ENCODE results near the gene RAD51B. TPM values are rescaled to one million over a fixed set of nuclear protein-coding genes. Genes with fewer than 3 reads are reported as not detected.
A peak's percentile ranks its signal among the peaks of the same experiment; 100 is the strongest.

Gene RAD51B
- total RNA-seq, 1 donor from 2014 or later: 3.2 TPM

DNA sequence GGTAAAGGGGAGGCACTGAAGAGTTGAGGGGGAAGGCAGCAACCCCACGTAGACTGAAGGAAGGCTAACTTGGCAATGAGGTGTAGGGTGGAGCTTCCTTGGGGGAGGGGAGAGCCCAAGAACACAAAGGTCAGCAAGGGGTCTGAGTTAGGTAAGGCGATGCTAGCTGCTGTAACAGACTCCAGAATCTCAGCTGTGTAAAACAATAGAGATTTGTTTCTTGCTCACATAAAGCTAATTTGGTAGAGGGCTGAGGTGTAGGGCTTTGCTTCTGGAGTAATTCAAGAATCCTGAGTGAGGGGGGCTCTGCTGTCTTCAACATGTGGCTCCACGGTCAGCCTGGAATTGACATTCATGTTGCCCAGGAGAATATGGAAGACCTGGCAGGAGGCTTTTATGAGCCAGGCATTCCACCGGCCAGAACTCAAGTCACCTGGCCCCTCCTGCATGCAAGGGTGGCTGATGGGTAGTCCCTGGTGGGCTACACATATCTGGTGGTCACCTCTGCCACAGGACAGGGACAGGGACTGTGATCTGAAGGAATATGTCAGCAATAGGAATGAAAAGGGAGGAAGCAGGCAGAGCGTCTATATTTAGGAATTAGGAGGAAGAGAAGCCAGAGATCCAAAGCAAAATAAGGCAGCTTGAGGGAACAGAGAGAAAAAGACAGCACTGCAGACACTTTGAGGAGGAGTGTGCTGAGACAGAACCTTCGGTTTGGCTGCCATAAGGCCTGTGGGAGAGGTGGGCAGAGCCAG is 819.6 kb downstream of the RAD51B start:
- no peak for DNase-seq
- ATAC-seq: no peak
- intact Hi-C loops (cut with micrococcal nuclease): no loop called here

DNA sequence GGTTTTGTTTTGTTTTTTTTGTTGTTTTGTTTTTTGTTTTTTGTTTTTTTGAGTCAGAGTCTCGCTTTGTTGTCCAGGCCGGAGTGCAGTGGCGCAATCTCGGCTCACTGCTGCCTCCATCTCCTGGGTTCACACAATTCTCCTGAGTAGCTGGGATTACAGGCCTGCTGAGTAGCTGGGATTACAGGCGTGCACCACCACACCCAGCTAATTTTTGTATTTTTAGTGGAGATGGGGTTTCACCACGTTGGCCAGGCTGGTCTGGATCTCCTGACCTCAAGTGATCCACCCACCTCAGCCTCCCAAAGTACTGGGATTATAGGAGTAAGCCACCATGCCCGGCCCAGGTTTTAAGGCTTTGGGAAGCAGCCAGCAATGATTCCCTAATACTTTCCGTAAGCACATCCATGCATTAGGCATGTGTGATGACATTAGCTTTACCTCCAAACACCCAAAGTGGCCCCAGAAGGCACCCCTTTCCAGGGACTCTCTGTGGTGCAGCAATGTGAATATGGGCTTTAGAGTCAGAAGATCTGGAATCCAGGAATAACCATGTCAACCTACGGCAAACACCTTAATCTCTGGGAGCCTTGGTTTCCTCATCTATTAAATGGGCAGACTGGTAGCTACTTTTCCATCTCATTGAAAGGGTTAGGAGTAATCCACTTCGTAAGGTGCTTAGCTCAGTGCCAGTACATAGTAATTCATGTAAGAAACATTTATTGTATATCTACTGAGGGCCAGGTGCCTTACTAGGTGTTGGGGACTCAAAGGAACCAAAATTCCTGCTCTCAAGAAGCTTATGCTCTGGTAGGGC is 820.4 kb downstream of the RAD51B start:
- DNase-seq (no peak), ATAC-seq (no peak)
- intact Hi-C loops (cut with micrococcal nuclease): no loop called here

DNA sequence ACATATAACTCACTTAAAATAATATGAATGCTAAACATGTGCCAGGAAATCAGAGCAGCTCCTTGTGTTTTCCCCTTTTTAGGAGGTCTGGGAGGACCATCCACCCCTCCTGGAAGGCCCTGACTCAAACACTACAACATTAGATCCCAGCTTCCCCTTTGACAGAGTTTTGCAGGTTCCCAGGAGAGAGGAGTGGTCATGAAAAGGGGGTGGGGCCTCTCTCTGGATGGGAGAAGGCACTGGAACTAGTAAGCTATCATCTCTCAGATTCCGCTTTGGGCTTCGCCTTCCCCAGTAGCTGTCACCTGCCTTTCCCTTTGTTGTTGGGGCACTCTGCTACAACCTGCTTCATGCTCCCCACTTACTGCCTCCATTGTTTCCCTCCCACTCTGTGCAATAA is 824.1 kb downstream of the RAD51B start:
- DNase-seq (no peak), ATAC-seq (no peak)
- intact Hi-C loops (cut with micrococcal nuclease): no loop called here

DNA sequence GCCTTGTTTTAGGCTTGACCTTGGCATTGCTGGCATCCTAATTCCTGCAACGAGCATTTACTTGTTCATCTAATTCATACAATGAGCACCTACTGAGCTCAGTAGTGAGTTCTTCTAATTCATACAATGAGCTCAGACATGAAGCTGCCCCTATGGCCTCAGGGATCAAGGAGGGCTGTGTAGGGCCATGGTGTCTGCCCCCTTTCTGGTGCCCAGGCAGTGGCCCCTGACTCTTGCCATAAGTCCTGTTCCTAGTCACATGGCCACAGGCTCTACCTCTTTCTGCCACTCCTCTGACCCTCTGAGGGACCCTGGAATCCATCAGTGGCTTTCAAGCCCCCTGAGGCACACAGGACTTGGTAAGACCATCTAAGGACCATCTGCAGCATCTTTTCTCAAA is 824.5 kb downstream of the RAD51B start:
- DNase-seq (no peak), ATAC-seq (no peak)
- intact Hi-C loops (cut with micrococcal nuclease): no loop called here

DNA sequence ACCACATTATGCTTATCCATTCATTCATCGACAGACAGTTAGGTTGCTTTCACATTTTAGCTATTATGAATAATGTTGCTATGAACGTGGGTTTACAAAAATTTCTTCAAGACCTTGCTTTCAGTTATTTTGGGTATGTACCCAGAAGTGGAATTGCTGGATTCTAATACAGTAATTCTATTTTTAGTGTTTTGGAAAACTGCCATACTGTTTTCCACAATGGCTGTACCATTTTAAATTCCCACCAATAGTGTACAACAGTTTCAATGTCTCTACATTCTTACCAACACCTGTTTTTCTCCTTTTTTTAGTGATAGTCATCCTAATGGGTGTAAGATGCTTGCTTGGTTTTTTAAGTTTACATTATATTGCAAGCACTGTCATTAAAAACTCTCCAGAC is 825.8 kb downstream of the RAD51B start:
- ATAC-seq: no peak
- DNase-seq: no peak
- intact Hi-C loops (cut with micrococcal nuclease): no loop called here

DNA sequence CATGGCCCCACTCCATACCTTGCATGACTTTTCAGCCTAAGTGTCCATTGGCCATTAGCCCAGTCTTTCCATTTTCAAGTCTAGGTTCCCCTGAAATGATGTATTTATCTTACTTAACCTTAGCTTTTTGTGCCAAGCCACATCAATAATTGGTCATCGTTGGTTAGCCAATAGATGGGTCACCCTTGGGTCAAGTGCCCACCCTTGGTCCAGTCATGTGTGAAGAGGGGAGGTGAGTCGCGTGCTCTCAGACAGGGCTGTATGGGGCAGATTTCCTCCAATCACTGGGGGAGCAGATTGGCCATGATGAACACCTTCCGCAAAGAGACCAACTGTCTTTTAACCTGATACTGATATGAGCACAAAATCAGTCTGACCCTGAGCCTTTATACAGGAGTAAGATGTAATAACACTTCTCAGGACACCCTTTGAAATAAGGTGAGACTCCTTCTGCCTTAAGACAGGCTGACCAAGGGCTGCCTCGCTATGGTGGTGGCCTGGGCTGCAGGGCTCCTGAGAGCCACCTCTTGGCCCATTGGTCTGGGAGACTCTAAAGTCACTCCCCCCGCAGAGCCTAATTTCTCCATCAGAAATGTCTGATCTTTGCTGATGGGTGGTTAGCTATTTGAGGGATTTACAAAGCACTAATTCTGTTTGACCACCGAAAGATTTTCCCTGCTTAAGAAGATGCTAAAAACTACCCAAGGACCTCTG is 830.1 kb downstream of the RAD51B start:
- no peak for DNase-seq
- ATAC-seq: no peak
- intact Hi-C loops (cut with micrococcal nuclease): no loop called here

DNA sequence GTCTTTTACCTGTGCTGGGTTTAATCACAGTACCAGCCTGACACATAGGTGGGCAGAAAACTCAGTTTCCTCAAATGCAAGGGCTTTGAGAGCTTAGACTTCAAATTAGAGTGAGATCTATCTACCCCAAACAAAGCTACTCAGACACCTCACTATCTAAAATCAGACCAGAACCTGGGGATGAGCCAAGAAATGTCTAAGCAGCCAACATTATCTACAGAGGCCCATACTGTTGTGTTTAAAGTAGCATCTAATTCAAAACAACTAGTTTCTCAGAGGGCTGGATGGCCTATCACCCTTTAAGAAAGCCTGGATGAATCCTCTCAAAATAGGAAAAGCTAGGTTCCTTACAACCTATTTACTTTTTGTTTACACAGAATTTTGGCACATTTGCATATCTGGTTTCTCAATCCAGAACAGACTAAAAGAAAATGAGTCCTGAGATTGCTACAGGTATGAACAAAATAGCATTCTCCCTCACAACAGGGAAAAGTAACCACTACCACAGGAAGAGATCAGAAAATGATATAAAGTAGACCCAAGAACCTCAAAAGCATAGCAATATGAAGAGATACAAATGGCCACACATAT is 830.9 kb downstream of the RAD51B start:
- DNase-seq (no peak), ATAC-seq (no peak)
- intact Hi-C loops (cut with micrococcal nuclease): no loop called here

DNA sequence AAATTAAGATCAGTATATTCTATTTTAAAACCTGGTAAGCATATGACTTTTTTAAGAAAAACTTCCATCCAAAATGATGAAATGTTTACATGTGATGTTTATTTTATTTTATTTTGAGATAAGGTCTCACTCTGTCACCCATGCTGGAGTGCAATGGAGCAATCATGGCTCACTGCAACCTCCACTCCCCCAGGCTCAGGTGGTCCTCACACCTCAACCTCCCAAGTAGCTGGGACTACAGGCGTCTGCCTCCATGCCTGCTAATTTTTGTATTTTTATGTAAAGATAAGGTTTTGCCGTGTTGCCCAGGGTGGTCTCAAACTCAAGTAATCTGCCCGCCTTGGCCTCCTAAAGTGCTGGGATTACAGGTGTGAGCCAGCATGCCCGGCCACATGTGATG is 831.5 kb downstream of the RAD51B start:
- DNase-seq (no peak), ATAC-seq (no peak)
- intact Hi-C loops (cut with micrococcal nuclease): no loop called here

DNA sequence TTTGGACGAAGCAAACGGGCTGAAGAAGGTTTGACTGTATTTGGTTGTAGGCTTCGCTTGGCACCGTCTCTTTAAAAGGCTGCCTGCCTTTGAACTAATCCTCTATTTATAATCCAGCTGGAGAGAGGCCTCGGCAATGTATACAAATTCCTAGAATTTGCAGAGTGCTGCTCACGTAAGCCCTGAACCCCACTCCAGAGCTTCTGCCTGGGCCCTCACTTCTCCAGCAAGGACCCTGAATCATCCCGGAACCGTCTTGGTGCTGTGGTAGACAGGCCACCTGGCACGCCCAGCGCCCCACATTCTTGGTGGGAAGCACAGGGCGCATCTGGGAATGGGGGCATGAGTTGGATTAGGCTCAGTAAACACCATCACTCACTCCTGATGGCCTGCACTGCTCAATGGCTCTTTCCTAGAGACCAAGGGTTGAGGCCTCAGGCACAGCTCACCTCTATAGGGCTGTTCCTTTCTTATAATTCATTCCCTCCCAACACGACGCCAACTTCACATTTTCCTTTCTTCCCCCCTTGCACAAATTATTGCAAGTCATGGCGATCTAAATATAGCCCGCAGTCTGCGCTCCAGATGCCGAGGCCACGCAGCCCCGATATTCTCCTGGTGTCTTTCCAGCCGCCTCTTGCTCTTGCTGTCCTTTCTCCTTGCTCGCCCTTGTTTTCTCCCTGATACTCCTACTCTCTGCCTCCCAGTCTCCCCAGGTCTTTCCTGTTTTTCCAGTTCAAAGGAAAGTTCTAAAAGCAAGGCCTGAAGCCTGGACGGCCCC is 832.3 kb downstream of the RAD51B start:
- intact Hi-C loops (cut with micrococcal nuclease): no loop called here
- peak; percentile 66 for ATAC-seq
- no peak for DNase-seq

DNA sequence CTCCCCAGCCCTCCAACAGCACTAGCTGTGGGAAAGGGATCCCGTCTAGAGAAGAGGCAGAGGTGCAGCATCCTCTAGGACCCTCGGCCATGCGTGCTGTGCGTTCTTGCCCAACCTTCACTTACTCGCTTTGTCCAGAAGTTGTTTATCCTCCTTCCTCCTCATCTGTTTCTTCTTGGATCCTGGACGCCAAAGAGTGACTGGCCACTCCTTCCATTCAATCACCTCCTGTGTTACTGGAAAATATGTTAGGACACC is 832.8 kb downstream of the RAD51B start:
- DNase-seq (no peak), ATAC-seq (no peak)
- intact Hi-C loops (cut with micrococcal nuclease): no loop called here

DNA sequence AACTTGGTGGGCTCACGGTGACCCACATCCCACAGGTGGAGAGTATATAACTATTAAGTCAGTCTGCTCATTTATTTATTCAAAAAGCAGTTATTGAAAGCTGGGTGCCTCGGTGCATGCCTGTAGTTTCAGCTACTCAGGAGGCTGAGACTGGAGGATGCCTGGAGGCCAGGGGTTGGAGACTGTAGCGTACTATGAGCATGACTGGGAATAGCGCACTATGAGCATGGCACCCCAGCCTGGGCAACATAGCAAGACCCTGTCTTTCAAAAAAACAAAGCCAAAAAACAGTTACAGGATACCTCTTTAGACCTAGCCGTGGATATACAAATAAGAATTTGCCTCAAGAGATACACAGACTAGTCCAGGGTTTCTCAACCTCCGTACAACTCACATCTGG is 833.5 kb downstream of the RAD51B start:
- DNase-seq (no peak), ATAC-seq (no peak)
- intact Hi-C loops (cut with micrococcal nuclease): no loop called here

DNA sequence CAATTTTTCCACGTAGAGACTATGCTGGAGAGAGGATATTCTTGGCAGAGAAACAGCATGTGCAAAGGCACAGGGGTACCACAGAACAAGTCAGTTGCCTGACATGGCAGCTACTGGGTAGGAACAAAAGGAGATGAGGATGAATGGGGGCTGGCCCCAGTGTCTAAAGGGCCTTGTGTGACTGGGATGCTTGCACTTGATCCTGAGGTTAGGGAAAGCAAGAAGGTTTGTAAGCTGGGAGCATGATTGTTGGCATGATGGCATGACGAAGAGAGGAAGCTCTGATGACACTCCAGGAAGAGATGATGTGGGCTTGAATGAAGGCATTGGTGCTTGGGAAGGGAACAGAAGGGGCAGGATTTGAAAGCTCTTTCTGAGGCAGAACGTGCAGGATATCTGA is 834.2 kb downstream of the RAD51B start:
- no peak for ATAC-seq
- intact Hi-C loops (cut with micrococcal nuclease): no loop called here
- DNase-seq: no peak

DNA sequence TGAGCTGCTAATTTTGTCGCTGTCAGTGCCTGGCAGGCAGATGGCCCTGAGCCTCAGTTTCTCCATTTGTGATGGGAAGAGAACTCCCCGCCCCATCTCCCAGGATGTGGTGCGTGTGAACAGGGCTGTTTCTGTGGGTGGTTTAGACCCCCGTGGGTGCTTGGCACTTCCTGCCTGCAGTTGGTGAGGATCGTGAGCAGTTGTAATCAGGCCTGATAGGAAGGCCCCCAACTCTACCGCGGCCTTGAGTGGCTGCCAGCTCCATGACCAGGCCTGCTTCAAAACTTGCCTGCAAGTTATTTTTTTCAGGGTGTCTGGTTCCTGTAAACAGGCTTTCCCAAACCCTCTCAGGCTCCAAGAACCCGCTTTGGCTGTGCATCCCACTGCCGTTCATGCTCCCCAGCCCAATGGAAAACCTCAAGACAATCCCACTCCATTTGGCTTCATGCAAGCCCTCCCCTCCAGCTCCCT is 834.9 kb downstream of the RAD51B start:
- intact Hi-C loops (cut with micrococcal nuclease): no loop called here
- ATAC-seq (no peak), DNase-seq (no peak)

DNA sequence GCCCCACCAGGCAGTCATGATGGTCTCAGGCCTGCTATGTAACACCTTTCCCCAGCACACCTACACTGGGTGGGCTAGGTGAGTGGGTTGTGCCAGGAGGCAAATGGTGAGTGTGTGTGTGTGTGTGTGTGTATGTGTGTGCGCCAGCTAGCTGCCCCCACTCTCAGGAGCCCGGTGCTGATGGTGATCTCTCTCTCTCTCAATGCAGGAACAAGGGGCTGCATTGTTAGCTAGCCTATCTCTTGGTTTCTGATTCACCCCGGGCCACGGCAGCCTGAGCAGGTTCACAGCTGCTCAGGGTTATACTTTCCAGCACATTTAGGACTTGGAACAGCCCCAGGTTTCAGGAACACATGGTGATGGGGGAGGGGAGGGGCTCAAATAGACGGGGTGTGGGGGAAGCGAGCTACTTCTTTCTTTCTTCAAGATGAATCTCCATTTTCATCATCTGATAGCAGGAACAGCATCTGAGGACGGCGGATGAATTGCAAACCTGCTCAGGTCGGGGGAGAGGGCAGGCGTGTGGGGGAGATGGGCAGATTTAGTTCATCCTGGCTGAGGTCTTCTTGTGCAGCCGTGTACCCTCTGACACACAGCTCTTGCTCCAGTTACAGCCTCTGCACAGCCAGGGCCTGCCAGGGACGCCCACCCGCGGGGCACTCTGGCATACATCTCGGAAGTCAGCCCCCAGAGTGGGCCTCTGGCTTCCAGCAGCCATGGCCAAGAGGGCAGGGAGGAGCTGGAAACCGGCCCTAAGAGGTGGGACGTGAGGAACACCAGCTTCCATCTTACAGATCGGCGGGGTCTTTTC is 835.6 kb downstream of the RAD51B start:
- intact Hi-C loops (cut with micrococcal nuclease): no loop called here
- DNase-seq (no peak), ATAC-seq (peak; percentile 4)

DNA sequence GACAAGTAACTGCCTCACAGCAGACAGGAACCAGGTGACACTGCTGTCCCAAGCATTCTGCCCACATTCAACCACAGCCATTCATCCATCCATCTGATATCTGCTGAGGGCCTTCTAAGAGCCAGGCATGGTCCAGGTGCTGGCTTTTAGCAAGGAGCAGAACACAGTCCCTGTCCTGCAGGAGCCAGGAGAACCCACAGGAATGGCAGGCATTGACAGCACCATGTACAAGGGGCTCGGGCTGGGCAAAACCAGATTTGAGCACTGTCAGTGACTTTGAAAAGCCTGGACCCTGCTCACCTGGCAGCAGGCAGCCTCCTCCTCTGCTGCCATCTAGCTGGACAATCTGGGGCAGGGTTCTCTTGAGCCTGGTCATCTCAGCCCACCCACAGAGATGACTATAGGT is 836.3 kb downstream of the RAD51B start:
- peak; percentile 34 for DNase-seq
- peak; percentile 15 for ATAC-seq
- intact Hi-C loops (cut with micrococcal nuclease): no loop called here

DNA sequence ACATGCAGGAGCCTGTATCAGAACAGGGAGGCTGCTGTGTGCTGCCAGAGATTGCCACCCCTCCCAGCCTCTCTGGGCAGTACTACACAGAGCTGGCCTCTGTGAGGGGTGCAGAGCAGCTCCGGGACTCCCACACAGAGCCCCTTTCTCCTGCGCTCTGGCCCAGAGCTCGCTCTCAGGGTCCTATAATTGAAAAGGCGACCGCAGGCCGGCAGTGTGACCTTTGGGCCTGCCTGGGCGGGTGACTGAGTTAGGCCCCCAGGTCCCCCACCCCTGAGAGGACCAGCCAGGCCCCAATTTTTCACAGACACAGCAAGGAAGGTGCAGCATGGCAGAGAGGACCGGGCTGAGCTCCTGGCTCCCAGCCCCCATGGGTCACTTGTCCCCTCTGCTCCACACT is 836.9 kb downstream of the RAD51B start:
- intact Hi-C loops (cut with micrococcal nuclease): no loop called here

DNA sequence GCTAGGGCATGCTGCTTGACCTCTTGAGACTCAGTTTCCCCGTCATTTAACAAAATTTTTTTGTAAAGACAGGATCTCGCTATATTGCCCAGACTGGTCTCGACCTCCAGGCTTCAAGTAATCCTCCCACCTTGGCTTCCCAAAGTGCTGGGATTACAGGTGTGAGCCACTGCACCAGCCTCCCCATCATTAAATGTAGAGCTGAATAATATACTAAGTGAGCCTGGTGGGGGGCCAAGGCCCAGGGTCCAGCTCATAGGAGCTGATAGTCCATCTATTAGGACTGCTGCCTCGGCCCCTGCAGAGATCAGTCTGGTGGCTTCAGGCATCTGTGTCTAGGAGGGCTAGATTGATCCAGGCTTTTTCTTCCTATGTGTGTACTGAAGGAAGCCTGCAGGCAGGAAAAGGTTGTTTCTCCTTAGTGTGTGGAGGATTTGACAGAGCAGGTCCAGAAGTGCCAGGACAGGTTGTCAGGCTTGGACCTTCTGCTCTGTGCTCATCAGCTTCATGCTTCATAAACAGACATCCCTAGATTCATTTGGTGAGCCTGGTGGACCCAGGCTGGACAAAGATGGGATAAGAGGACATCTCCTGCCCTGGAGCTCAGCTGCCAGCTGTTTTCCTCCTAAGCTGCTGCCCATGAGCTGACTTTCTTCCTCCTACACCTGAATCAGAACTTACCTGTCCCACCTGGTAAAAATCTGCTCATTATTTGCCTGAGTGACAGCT is 837.9 kb downstream of the RAD51B start:
- DNase-seq: no peak
- intact Hi-C loops (cut with micrococcal nuclease): no loop called here
- no peak for ATAC-seq

More for the DNA sequence above, 836.9 kb downstream of the RAD51B start:
- ATAC-seq (no peak), DNase-seq (no peak)

DNA sequence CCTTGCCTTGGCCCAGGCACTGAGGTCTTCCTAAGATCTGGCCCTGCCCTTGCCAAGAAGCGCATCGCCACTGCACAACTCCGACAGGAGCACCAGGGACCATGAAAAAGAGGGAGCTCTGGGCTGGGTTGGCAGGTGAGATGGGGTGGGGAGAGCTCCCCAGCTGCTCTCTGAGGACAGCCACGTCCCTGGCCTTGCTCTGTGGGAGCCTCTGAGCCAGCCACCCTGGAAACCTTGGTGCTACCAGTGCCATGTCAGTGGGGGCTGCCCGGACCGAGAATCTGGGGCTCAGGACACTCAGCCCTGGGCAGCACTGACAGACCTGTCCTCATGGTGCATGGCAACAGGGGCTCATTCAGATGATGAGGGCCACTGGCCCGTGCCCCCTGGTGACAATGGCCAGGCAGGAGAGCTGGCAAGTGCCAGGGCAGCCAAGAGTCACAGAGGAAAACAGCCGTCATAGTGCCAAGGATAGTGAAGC is 838.5 kb downstream of the RAD51B start:
- intact Hi-C loops (cut with micrococcal nuclease): no loop called here
- ATAC-seq: no peak
- no peak for DNase-seq

Data from left ventricle myocardium superior (tissue), 1 donor.